HG03558 (cell line): ENCODE data around the gene FOLH1.
"Not testable (repeated sequence)": the region's sequence is repeated elsewhere in the genome, so short reads cannot be mapped to it uniquely, and the experiment has no call there.

Source experiments
- ATAC-seq: cut with Tn5 transposase; IDR thresholded peaks from one replicate; pipeline ENCODE4 v1.9.1; 2021; ENCODE audit warnings: moderate number of reproducible peaks; ENCODE audit not compliant: unreplicated experiment; ENCODE audit errors: extremely low read depth

Gene FOLH1

DNA sequence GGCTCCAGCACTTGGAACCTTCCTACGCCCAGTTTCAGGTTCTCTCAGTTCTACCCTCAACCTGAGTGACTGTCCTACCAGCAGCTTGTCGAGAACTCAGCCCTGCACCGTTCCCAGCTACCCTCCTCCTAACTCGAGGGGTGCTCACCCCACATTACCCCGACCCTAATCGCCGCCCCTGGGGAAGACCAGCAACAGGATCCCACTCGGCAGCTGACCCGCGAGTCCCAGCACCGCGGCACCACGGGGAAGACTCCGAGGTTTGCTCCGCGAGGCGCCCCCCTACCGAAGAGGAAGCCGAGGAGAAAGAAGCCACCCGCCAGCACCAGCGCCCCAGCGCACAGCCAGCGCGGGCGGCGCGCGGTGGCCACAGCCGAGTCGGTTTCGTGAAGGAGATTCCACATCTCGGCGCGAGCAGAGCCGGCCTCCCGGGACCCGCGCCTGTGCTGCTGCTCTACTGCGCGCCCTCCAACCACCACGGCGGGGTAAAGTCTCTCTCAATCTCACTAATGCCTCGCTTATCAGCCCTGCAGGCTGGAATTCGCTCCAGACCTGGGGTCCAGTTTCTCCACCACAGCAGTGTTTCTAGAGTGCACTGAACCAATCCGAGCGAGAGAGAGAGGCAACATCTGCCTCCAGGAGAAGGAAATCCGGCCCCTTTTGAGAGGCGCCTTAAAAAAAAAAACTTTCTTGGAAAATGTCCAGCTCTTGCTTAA lies at the start of gene FOLH1:
Gene FOLH1 (minus strand): TSS at position 597 of the 716 bp plus-strand sequence. CDS start 193 bp downstream, at position 404.
- no peak for ATAC-seq

DNA sequence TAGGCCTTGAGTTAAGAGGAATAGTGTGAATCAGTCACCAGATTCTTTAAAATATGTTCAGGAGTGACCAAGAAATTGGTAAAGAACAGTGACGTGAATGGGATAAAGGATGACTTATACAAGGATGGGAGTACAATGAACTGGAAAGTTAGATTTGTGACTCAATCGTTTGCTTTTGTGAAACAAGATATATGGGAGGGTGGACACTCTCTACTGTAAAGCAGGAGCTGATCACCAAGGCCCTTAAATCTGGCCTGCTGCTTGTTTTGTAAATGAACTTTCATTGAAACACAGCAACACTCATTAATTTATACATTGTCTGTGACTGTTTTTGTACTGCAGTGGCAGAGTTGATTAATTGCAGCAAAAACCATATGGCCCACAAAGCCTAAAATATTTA lies 46.7 kb upstream of the FOLH1 start:
- not testable (repeated sequence) for ATAC-seq

DNA sequence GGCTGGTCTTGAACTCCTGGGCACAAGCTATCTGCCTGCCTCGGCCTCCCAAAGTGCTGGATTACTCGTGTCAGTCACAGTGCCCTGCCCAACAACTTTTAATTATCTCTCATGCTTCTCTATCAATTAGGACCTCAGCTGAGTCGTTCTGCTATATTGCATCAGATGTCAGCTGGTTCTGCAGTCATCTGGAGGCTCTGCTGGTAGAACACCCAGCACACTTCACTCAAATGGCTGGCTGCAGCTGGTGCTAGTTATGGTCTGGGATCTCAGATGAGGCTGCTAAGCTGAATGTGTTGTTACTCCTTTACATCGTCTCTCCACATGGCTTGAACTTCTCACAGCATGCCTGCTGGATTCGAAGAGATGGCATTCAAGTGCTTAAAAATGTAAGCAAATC lies 42.8 kb upstream of the FOLH1 start:
- ATAC-seq = not testable (repeated sequence)

DNA sequence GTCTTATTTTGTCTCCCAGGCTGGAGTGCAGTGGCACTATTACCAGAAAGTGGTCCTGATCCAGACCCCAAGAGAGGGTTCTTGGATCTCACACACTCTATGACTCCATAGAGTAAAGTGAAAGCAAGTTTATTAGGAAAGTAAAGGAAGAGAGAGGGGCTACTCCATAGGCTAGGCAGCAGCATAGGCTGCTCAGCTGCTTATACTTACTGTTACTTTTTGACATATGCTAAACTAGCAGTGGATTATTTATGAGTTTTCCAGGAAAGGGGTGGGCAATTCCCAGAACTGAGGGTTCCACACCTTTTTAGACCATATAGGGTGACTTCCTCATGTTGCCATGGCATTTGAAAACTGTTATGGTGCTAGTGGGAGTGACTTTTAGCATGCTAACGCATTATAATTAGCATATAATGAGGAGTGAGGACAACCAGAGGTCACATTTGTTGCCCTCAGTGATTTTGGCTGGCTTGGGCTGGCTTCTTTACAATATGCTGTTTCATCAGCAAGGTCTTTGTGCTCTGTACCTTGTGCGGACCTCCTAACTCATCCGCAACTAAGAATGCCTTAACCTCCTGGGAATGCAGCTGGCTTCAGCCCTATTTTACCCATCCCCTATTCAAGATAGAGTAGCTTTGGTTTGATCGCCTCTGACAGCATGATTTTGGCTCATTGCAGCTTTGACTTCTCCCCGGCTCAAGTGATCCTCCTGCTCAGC lies 42.2 kb upstream of the FOLH1 start:
- not testable (repeated sequence) for ATAC-seq

DNA sequence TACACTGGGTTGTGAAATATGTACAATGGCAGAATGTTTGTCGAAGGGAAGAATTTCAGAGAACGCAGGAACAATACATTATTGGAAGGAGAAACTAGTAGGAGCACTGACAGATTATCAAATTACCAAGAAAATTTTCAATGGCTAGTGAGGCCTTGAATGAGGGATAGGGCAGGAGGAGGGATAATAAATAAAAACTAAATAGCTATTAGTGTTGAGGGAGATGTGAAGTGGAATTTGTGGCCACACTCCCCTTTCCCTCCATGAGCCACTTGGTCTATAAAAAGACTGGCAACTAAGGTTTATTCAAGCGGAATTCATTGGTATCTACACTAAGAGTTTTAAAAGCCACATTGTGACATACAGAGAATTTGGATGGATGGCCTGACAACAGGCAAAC lies 41.0 kb upstream of the FOLH1 start:
- not testable (repeated sequence) for ATAC-seq

DNA sequence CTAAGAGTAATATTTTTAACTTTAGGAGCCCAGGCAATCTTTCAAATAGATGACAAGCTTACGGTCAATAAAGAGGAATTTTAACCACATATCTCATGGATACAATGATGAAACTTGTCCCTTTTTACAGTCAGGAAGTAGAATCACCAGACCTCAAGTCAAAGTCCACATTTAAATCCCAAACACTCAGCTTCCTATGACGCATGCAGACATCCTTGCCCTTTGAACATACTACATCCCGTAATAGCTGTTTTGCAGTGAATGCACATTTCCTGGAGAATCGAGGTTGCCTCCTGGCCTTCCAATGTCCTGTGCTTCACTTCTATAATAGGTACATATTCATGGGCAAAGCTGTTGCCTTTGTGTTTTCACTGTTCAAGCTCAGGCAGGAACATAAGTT lies 25.3 kb upstream of the FOLH1 start:
- ATAC-seq = not testable (repeated sequence)

DNA sequence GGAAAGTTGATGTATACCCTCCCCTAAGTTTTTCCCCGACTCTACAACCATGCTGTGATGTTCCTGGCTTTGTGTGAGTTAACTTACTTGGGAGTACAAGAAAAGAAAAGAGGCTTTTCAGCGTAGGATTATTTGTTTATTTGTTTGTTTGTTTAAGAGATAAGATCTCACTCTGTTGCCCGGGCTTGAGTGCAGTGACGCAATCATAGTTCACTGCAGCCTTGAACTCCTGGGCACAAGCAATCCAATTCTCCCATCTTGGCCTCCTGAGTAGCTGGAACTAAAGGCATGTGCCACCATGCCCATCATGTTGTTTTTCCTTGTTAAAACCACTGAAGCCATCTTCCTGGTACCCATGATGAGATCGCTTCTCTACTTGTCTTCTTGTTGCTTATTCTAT lies 24.6 kb upstream of the FOLH1 start:
- not testable (repeated sequence) for ATAC-seq

- not testable (repeated sequence) for ATAC-seq
Observed at GRCh38 chr11:49231725-49232124, 23.3 kb upstream of the FOLH1 start.

DNA sequence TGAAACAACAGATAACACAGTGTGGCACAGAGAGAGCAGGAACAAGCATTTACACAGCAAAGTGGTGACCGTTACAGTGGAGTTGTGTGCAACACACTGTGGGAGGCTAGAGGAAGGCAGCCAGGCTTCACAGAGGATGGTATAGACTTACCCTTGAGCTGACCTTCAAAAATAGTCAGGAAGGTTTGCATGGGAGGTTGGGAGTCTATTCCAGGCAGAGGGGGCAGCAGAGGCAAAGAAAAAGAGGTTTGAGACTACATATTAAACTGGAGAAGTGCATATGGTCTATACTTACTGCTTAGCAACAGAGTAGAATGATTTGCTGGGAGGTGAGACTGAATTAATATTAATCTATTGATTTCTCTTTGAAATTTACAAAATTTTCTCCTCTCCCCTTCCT lies 22.1 kb upstream of the FOLH1 start:
- ATAC-seq = not testable (repeated sequence)

DNA sequence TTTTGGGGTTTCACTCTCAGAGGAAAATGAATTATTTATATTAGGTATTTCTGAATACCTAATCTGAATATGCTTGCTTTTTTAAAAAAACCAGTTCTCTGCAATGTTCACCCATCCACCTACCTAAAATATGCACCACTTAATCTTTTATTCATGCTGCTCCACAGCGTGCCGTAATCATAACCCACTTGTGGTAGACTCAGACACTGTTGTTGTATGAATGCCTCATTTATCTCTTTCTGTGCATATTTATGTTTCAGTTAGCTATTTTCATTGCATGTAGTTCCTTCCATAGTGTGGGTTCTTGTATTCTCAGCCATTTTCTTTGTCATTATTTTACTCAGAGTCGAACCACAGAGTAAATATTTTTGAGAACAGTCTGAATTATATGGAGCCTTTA lies 21.6 kb upstream of the FOLH1 start:
- ATAC-seq = not testable (repeated sequence)

GRCh38 chr11:49229136-49229535 lies 20.7 kb upstream of the FOLH1 start:
- not testable (repeated sequence) for ATAC-seq

DNA sequence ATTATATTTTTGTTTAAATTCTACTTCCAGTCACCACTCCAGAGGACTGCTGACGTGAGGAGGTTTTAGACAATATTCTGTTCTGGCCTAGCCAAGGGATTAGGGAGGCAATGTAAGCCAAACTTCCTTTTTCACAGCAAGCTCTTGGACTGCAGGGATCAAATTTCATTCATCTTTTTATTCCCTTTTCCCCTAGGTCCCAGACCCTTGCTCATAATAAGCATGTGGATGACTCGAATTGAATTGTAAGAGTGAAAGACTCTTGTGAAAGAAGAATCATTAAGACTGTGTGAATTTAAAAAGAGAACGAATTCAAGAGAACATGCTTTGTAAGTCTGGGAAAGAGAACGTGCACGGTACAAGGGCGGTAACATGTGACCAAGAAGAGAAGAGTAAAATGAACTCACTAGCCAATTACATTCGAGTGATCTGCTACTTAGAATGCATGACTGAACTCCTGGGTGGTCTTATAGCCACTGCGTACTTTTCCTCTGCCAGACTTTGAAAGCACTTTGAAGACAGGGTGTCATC lies 16.9 kb upstream of the FOLH1 start:
- ATAC-seq = not testable (repeated sequence)

- ATAC-seq = no peak
Observed at GRCh38 chr11:49221112-49221511, 12.7 kb upstream of the FOLH1 start.

GRCh38 chr11:49213026-49213560 lies 4.7 kb upstream of the FOLH1 start:
- ATAC-seq = no peak

DNA sequence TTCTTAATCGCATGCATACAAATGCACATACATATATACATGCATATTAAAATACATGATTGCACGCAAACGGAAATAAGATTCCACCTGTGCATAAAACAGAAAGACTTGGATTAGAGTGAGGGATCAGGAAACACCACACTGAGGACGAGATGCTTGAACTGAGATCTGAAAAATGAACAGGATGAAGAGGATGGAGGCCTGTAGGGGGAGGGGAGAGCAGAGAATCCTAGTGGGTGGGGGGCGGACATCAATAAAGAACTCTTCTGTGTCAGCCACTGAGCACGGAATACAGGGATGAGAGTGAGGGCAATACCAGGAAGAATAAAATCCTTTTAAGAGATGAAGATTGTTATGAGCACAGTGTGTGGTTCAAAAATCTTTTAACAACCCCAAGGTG lies 1.4 kb downstream of the FOLH1 start:
- not testable (repeated sequence) for ATAC-seq

DNA sequence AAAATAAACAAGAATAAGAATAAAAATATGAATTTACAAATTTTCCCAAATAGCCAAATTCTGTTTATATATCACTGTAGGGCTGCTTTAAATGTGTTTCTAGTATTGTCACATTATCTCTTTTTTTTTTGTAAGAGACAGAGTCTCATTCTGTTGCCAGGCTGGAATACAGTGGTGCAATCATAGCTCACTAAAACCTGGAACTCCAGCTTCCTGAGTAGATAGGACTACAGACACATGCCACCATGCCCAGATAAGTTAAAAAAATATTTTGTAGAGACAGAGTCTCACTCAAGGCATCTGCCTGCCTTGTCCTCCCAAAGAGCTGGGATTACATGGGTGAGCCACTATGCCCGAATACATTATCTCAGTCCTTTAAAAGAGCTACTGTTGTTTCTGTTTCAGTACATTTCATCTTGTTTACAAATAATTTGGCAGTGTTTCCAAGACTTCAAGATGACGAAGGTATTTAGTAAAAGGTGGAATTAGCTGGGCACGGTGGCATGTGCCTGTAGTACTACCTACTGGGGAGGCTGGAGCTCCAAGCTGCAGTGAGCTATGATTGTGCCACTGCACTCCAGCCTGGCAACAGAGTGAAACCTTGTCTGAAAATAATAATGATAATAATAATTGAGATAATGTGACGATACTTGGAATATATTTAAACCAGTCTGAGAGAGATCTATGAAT lies 6.0 kb downstream of the FOLH1 start:
- ATAC-seq = no peak

DNA sequence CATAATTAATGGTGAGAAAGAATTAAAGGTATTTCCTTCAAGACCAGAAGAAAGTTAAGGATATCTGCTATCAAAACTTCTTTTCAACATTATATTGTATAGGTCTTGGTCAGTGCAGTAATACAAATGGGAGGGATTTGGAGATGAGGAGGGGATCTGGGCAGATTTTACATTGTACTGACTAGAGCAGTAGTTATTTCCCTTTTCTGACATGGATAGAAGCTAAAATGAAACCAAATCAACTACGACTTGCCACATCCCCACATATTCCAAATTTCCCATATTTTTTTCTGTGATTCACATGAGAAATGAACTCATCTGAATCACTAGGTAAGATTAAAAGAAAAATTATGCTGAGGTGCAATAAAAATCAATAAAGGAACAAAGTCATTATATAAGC lies 11.6 kb downstream of the FOLH1 start:
- not testable (repeated sequence) for ATAC-seq

DNA sequence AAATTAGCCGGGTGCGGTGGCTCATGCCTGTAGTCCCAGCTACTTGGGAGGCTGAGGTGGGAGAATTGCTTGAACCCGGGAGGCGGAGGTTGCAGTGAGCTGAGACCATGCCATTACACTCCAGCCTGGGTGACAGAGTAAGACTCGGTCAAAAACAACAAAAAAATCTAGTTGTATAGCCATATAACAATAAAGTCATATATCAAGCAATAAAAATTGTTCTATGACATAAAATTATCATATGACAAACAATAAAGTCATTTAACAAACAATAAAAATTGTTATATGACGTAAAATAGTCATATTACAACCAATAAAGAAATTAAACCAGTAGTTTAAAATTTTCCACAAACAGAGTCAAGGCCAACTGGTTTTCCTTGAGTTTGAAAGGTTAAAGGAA lies 12.4 kb downstream of the FOLH1 start:
- not testable (repeated sequence) for ATAC-seq

GRCh38 chr11:49190287-49190686 lies 18.1 kb downstream of the FOLH1 start:
- not testable (repeated sequence) for ATAC-seq

GRCh38 chr11:49186225-49186624 lies 22.2 kb downstream of the FOLH1 start:
- ATAC-seq = not testable (repeated sequence)
